Osteoblast (primary cell): ENCODE data around the gene PPEF1. TPM values are rescaled to one million over a fixed set of nuclear protein-coding genes. Genes with fewer than 3 reads are reported as not detected.

Experiments used
- DNase-seq: peaks from one replicate; pipeline ENCODE4 v3.0.0; 2011; ENCODE audit warnings: low spot score, mixed read lengths; ENCODE audit not compliant: insufficient read length; ENCODE audit errors: missing footprints
- H2AFZ ChIP-seq: 2 replicates; pipeline ENCODE4 v1.6.0; 2011; ENCODE audit warnings: mild to moderate bottlenecking, low read length
- H3K27ac ChIP-seq: 2 replicates; pipeline ENCODE4 v1.5.1; 2011; ENCODE audit warnings: mild to moderate bottlenecking, low read depth, low read length, moderate library complexity
- H3K27me3 ChIP-seq: 2 replicates; pipeline ENCODE4 v1.6.0; 2012; ENCODE audit warnings: mild to moderate bottlenecking, control low read depth, inconsistent platforms, low read length, moderate library complexity; ENCODE audit not compliant: insufficient read depth
- H3K36me3 ChIP-seq: 2 replicates; pipeline ENCODE4 v1.5.1; 2011; ENCODE audit warnings: mild to moderate bottlenecking, low read length, control low read depth, moderate library complexity; ENCODE audit not compliant: insufficient read depth
- H3K4me1 ChIP-seq: 2 replicates; pipeline ENCODE4 v1.5.1; 2011; ENCODE audit warnings: mild to moderate bottlenecking, low read length, control low read depth, moderate library complexity; ENCODE audit not compliant: insufficient read depth
- H3K4me2 ChIP-seq: 2 replicates; pipeline ENCODE4 v1.6.0; 2011; ENCODE audit warnings: mild to moderate bottlenecking, low read length; ENCODE audit not compliant: insufficient read depth
- H3K4me3 ChIP-seq: fragments of 200-600 bp; sonication (generic); 3 replicates; pipeline ENCODE4 v1.5.1; 2012; ENCODE audit warnings: mild to moderate bottlenecking, low read length, inconsistent platforms; ENCODE audit not compliant: insufficient read depth
- H3K79me2 ChIP-seq: 2 replicates; pipeline ENCODE4 v1.6.0; 2012; ENCODE audit warnings: mild to moderate bottlenecking, low read length, control low read depth, inconsistent platforms; ENCODE audit not compliant: insufficient read depth
- H3K9me3 ChIP-seq: 2 replicates; pipeline ENCODE4 v1.5.1; 2011; ENCODE audit warnings: low read depth, low read length, control low read depth
- H4K20me1 ChIP-seq: 2 replicates; pipeline ENCODE4 v1.6.0; 2012; ENCODE audit warnings: mild to moderate bottlenecking, low read length, control low read depth; ENCODE audit not compliant: insufficient read depth
- total RNA-seq: library from RNA; depleted of rRNA; stranded (reverse); fragments of >200 nt; gene quantifications from 2 replicates; pipeline ENCODE4 v1.2.3, GENCODE V29; 2012
- TF ChIP-seq, protein P1 (sequence below): IDR thresholded peaks from 2 replicates; pipeline ENCODE4 v1.5.1; 2011; ENCODE audit warnings: mild to moderate bottlenecking, low read depth, low read length, moderate library complexity; ENCODE audit errors: extremely low read depth

Gene PPEF1
- total RNA-seq, 1 donor: under 0.01 TPM

DNA sequence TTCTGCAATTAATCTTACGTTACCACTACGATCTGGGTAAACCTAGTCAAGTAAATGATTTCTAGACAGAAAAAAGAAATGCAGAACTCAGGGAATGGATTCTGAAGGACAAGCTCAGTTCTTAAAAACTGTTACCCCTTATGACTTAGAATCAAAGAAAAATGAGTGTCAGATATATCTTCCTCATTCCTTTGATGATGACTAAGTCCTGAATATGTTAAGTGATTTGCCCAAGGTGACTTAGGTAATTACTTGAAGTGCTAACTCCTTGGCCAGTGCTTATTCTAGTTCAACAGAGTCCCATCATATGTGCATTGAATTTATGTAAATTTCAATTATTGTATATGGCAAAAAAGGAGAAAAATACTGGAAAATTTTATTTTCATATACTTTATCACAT is 92.5 kb downstream of the PPEF1 start:
- no peak for DNase-seq
- no peak overlapping the region for H3K4me2 ChIP-seq
- H3K4me3 ChIP-seq: no peak overlapping the region
- no peaks in the 10 kb centered on the region for H4K20me1 ChIP-seq
- H3K9me3 ChIP-seq: no peaks in the 10 kb centered on the region
- H2AFZ ChIP-seq: no peak overlapping the region
- no peaks in the 10 kb centered on the region for H3K36me3 ChIP-seq
- TF ChIP-seq, protein P1, sequence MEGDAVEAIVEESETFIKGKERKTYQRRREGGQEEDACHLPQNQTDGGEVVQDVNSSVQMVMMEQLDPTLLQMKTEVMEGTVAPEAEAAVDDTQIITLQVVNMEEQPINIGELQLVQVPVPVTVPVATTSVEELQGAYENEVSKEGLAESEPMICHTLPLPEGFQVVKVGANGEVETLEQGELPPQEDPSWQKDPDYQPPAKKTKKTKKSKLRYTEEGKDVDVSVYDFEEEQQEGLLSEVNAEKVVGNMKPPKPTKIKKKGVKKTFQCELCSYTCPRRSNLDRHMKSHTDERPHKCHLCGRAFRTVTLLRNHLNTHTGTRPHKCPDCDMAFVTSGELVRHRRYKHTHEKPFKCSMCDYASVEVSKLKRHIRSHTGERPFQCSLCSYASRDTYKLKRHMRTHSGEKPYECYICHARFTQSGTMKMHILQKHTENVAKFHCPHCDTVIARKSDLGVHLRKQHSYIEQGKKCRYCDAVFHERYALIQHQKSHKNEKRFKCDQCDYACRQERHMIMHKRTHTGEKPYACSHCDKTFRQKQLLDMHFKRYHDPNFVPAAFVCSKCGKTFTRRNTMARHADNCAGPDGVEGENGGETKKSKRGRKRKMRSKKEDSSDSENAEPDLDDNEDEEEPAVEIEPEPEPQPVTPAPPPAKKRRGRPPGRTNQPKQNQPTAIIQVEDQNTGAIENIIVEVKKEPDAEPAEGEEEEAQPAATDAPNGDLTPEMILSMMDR: no peak
- H3K27ac ChIP-seq: no peak overlapping the region
- H3K27me3 ChIP-seq: no peaks in the 10 kb centered on the region
- no peaks in the 10 kb centered on the region for H3K79me2 ChIP-seq
- no peaks in the 10 kb centered on the region for H3K4me1 ChIP-seq

DNA sequence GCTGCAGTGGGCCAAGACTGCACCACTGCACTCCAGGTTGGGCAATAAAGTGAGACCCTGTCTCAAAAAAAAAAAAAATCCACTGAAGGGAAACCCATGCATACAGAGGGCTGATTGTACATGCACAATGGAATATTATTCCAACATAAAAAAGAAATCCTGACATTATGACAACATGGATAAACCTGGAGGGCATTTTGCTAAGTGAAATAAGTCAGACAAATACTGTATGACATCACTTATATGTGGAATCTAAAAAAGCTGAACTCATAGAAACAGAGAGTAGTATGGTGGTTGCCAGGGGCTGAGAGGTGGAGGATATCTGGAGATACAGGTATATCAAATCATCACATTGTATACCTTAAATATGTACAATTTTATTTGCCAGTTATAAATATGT is 102.2 kb downstream of the PPEF1 start:
- Histone ChIP-seq H3K79me2 (no peaks in the 10 kb centered on the region), H2AFZ (no peak overlapping the region), H3K27me3 (no peaks in the 10 kb centered on the region), H3K9me3 (no peaks in the 10 kb centered on the region), H3K4me3 (no peak overlapping the region), H3K4me2 (no peak overlapping the region), H3K4me1 (no peaks in the 10 kb centered on the region), H4K20me1 (no peaks in the 10 kb centered on the region), H3K36me3 (no peaks in the 10 kb centered on the region), H3K27ac (no peak overlapping the region)
- TF ChIP-seq, protein P1: no peak
- DNase-seq: no peak

DNA sequence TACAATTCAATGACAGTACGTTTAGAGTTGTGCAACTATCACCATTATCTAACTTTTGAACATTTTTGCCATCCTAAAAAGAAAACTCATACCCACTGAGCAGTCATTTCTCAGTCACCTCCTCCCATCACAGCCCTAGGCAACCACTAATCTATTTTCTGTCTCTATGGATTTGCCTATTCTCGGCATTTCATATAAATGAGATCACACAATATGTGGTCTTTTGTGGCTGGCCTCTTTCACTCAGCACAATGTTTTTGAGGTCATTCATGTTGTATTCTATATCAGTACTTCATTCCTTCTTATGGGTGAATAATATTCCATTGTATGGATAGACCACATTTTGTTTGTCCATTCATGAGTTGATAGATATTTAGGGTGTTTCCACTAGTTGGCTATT is 103.0 kb downstream of the PPEF1 start:
- Histone ChIP-seq H2AFZ (no peak overlapping the region), H3K4me2 (no peak overlapping the region), H3K36me3 (no peaks in the 10 kb centered on the region), H3K27ac (no peak overlapping the region), H3K27me3 (no peaks in the 10 kb centered on the region), H3K4me1 (no peaks in the 10 kb centered on the region), H4K20me1 (no peaks in the 10 kb centered on the region), H3K4me3 (no peak overlapping the region), H3K9me3 (no peaks in the 10 kb centered on the region), H3K79me2 (no peaks in the 10 kb centered on the region)
- DNase-seq: no peak
- TF ChIP-seq, protein P1: no peak

DNA sequence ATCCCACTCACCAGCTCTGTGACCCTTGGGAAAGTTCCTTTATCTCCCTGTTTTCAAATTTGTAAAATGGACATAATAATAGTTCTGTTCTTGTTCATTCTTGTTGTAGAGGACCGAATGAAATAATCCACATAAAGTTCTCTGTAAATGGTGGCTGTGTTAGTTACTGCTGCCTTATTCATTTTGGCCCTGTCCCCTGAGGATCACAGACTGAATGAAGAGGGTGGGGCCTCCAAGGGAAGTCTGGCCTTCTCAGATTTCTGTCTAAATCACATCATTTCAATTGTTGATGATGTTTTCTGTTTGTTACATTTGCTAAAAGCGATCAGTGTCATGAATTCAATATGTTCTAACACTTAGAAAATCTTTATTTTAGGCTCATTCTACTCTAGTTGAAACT is 117.9 kb downstream of the PPEF1 start:
- no peaks in the 10 kb centered on the region for H3K9me3 ChIP-seq
- no peaks in the 10 kb centered on the region for H3K27me3 ChIP-seq
- no peak overlapping the region for H2AFZ ChIP-seq
- TF ChIP-seq, protein P1: no peak
- no peaks in the 10 kb centered on the region for H3K79me2 ChIP-seq
- H3K4me2 ChIP-seq: no peak overlapping the region
- H4K20me1 ChIP-seq: no peaks in the 10 kb centered on the region
- H3K36me3 ChIP-seq: no peaks in the 10 kb centered on the region
- no peak overlapping the region for H3K4me3 ChIP-seq
- no peak for DNase-seq
- no peaks in the 10 kb centered on the region for H3K4me1 ChIP-seq
- H3K27ac ChIP-seq: no peak overlapping the region
